Measurements from ENCODE around the gene RBBP4. TPM values are rescaled to one million over a fixed set of nuclear protein-coding genes. Genes with fewer than 3 reads are reported as not detected.
"Not testable (repeated sequence)": the region's sequence is repeated elsewhere in the genome, so short reads cannot be mapped to it uniquely, and the experiment has no call there.

The RBBP4 gene
- total RNA-seq, 1 experiment from 2014 or later, result 242 TPM

- no peak for TF ChIP-seq CTCF (IDR thresholded peaks at IDR 0.05; ENCODE audit: unreplicated experiment)
- no peaks in the 10 kb centered on the region for H3K27me3 Mint-ChIP-seq (ENCODE audit: unreplicated experiment)
- CTCF ChIA-PET, result interaction anchor here (0.6 kb wide), 1 partner anchor 232 kb away, joined by 3 read pairs; no protein-coding TSS in a partner anchor
- intact Hi-C loops (cut with micrococcal nuclease; ENCODE audit: unreplicated experiment), result no loop called here
- H3K27ac Mint-ChIP-seq (ENCODE audit: unreplicated experiment), result no peak overlapping the region
- peaks cover 11% of the 10 kb centered on the region for H3K4me1 Mint-ChIP-seq (ENCODE audit: low read depth, unreplicated experiment)
- no peaks in the 10 kb centered on the region for H3K9me3 Mint-ChIP-seq (ENCODE audit: low read depth, unreplicated experiment)
- peaks cover 3% of the 10 kb centered on the region for H3K36me3 Mint-ChIP-seq (ENCODE audit: insufficient read depth, unreplicated experiment)
- DNase-seq, result no peak
- H3K4me3 Mint-ChIP-seq (ENCODE audit: low read depth, unreplicated experiment), result no peak overlapping the region
- BruUV-seq (replicated peaks), result no TSS peak
Observed at GRCh38 chr1:32636914-32637645, 13.9 kb upstream of the RBBP4 start.

GRCh38 chr1:32639489-32640075 is 11.4 kb upstream of the RBBP4 start:
- BruUV-seq (replicated peaks), result no TSS peak
- Mint-ChIP-seq H3K4me3 (ENCODE audit: low read depth, unreplicated experiment) (no peak overlapping the region), H3K27me3 (ENCODE audit: unreplicated experiment) (no peaks in the 10 kb centered on the region), H3K9me3 (ENCODE audit: low read depth, unreplicated experiment) (no peaks in the 10 kb centered on the region), H3K36me3 (ENCODE audit: insufficient read depth, unreplicated experiment) (peaks cover 4% of the 10 kb centered on the region), H3K4me1 (ENCODE audit: low read depth, unreplicated experiment) (peaks cover 11% of the 10 kb centered on the region), H3K27ac (ENCODE audit: unreplicated experiment) (no peak overlapping the region)
- no peak for TF ChIP-seq CTCF (IDR thresholded peaks at IDR 0.05; ENCODE audit: unreplicated experiment)
- DNase-seq, result no peak
- intact Hi-C loops (cut with micrococcal nuclease; ENCODE audit: unreplicated experiment), result no loop called here
- CTCF ChIA-PET, result no interaction called here

GRCh38 chr1:32642292-32642827 is 8.6 kb upstream of the RBBP4 start:
- H3K4me3 Mint-ChIP-seq (ENCODE audit: low read depth, unreplicated experiment); H3K27ac Mint-ChIP-seq (ENCODE audit: unreplicated experiment); H3K27me3 Mint-ChIP-seq (ENCODE audit: unreplicated experiment); CTCF ChIA-PET; intact Hi-C loops (cut with micrococcal nuclease; ENCODE audit: unreplicated experiment); H3K4me1 Mint-ChIP-seq (ENCODE audit: low read depth, unreplicated experiment); H3K36me3 Mint-ChIP-seq (ENCODE audit: insufficient read depth, unreplicated experiment); H3K9me3 Mint-ChIP-seq (ENCODE audit: low read depth, unreplicated experiment); BruUV-seq (replicated peaks); DNase-seq: not testable (repeated sequence)

- no peaks in the 10 kb centered on the region for H3K27me3 Mint-ChIP-seq (ENCODE audit: unreplicated experiment)
- no peak overlapping the region for H3K4me3 Mint-ChIP-seq (ENCODE audit: low read depth, unreplicated experiment)
- no peak for DNase-seq
- BruUV-seq (replicated peaks), result no TSS peak
- CTCF ChIA-PET, result interaction anchor here (0.6 kb wide), 1 partner anchor 24 kb away, joined by 8 read pairs; no protein-coding TSS in a partner anchor
- no peak overlapping the region for H3K27ac Mint-ChIP-seq (ENCODE audit: unreplicated experiment)
- peaks cover 13% of the 10 kb centered on the region for H3K36me3 Mint-ChIP-seq (ENCODE audit: insufficient read depth, unreplicated experiment)
- no peaks in the 10 kb centered on the region for H3K9me3 Mint-ChIP-seq (ENCODE audit: low read depth, unreplicated experiment)
- intact Hi-C loops (cut with micrococcal nuclease; ENCODE audit: unreplicated experiment), result no loop called here
- no peak for TF ChIP-seq CTCF (IDR thresholded peaks at IDR 0.05; ENCODE audit: unreplicated experiment)
- H3K4me1 Mint-ChIP-seq (ENCODE audit: low read depth, unreplicated experiment), result no peaks in the 10 kb centered on the region
Observed at GRCh38 chr1:32644426-32644825, 6.6 kb upstream of the RBBP4 start.
